AG04450 (cell line): ENCODE measurements around the gene ST6GALNAC3. TPM values are rescaled to one million over a fixed set of nuclear protein-coding genes. Genes with fewer than 3 reads are reported as not detected.
"Not testable (repeated sequence)": the region's sequence is repeated elsewhere in the genome, so short reads cannot be mapped to it uniquely, and the experiment has no call there.

Experiments
- CTCF ChIA-PET: fragments of 300-600, 350-600 bp; formaldehyde crosslinking; extraction: SDS; loops from one replicate; lab custom pipeline; 2022; ENCODE audit warnings: antibody characterized with exemption, inconsistent platforms; lab: Charles Lee
- POLR2A ChIA-PET: fragments of 350-600 bp; formaldehyde crosslinking; extraction: SDS; loops from one replicate; lab custom pipeline; 2021; ENCODE audit warnings: antibody characterized with exemption, inconsistent platforms; lab: Yijun Ruan, JAX
- DNase-seq: peaks from one replicate; pipeline ENCODE4 v3.0.0-alpha.2; 2011; ENCODE audit warnings: low read depth, low spot score
- H3K27ac ChIP-seq: one replicate; pipeline ENCODE4 v1.5.1; 2012; ENCODE audit warnings: low read depth, low read length, control low read depth
- H3K27me3 ChIP-seq: one replicate; pipeline ENCODE4 v1.6.0; 2012; ENCODE audit warnings: low read length; ENCODE audit not compliant: control insufficient read depth, insufficient read depth
- H3K4me3 ChIP-seq: 2 replicates; pipeline ENCODE4 v1.5.1; 2011; ENCODE audit warnings: mild to moderate bottlenecking, low read depth, low read length, control low read depth
- H3K9me3 ChIP-seq: 2 replicates; pipeline ENCODE4 v1.5.1; 2012; ENCODE audit warnings: low read length; ENCODE audit not compliant: control insufficient read depth, insufficient read depth
- polyA plus RNA-seq: library from polyadenylated mRNA; depleted of rRNA; stranded (reverse); fragments of >200 nt; gene quantifications from 2 replicates; pipeline ENCODE4 v1.2.3, GENCODE V29; 2011
- TF ChIP-seq, protein P1 (sequence below): IDR thresholded peaks from 2 replicates; pipeline ENCODE4 v1.5.1; 2011; ENCODE audit warnings: low read depth, low read length, control low read depth, inconsistent platforms

Gene ST6GALNAC3
- polyA plus RNA-seq, 1 experiment, result 2.1 TPM

- Histone ChIP-seq H3K9me3 (no peaks in the 10 kb centered on the region), H3K4me3 (no peak overlapping the region), H3K27ac (no peak overlapping the region), H3K27me3 (no peaks in the 10 kb centered on the region)
- ChIA-PET CTCF (no interaction called here), POLR2A (no interaction called here)
- TF ChIP-seq, protein P1, sequence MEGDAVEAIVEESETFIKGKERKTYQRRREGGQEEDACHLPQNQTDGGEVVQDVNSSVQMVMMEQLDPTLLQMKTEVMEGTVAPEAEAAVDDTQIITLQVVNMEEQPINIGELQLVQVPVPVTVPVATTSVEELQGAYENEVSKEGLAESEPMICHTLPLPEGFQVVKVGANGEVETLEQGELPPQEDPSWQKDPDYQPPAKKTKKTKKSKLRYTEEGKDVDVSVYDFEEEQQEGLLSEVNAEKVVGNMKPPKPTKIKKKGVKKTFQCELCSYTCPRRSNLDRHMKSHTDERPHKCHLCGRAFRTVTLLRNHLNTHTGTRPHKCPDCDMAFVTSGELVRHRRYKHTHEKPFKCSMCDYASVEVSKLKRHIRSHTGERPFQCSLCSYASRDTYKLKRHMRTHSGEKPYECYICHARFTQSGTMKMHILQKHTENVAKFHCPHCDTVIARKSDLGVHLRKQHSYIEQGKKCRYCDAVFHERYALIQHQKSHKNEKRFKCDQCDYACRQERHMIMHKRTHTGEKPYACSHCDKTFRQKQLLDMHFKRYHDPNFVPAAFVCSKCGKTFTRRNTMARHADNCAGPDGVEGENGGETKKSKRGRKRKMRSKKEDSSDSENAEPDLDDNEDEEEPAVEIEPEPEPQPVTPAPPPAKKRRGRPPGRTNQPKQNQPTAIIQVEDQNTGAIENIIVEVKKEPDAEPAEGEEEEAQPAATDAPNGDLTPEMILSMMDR, result no peak
- DNase-seq, result no peak
Measured at GRCh38 chr1:76092812-76093211, 18.3 kb downstream of the ST6GALNAC3 start.

DNA sequence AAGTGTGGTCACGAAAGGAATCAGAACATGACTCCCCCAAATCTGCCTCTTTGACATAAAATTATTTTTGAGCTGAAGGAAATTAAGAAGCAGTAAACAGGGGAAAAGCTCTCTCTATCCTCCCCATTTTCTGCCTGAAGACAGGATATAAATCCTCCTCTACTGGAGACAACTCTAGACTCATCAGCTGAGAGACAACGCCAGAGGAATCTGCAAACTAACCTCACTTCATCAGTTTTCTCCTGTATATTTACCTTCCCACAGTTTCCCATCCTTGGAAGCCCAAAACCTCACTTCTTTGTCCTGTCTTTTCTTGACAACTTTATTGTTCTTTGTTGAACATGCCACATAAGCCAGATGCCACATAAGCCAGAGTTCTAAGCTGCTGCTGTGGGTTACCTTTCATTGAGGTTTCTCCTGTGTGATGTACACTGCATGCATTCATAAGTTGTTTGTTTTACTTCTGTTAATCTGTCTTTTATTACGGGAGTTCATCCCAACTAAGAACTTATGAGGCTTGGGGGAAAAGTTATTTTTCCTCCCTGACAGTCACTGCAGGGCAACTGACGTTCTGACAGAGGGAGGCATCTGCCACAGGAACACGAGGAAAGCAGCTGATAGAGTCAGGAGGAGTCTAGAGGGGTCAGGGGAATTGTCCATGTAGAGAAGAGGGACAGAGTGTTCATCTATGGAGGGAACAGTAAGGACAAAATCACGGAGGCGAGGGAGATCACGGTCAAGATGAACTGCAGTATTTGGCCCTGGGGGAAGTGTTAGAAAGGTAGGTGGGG, 19.2 kb downstream of the ST6GALNAC3 start:
- ChIA-PET CTCF (no interaction called here), POLR2A (no interaction called here)
- no peak overlapping the region for H3K27ac ChIP-seq
- DNase-seq, result no peak
- H3K4me3 ChIP-seq, result no peak overlapping the region
- H3K27me3 ChIP-seq, result no peaks in the 10 kb centered on the region
- no peaks in the 10 kb centered on the region for H3K9me3 ChIP-seq
- TF ChIP-seq, protein P1, result no peak

DNA sequence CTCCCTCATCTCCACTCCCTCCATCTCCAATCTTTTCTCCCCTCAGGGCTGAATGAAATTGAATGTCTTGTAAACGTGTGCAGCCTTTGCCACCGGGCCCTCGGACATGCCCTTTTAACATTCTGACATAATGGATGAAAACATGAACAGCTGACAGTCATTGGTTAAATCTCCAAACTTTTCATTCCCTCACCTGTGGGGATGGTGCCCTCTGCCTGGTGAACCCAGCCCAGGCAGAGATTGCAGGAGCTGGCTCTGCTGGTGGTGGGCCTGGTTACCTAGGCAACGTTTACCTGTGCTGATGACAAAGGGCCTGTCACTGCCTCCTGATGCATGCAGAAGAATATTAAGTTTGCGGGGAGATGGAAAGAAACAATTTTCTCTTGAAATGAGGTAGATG, 21.3 kb downstream of the ST6GALNAC3 start:
- DNase-seq, result no peak
- Histone ChIP-seq H3K9me3 (no peaks in the 10 kb centered on the region), H3K27ac (no peak overlapping the region), H3K4me3 (no peak overlapping the region), H3K27me3 (no peaks in the 10 kb centered on the region)
- TF ChIP-seq, protein P1, result no peak
- ChIA-PET POLR2A (no interaction called here), CTCF (no interaction called here)

DNA sequence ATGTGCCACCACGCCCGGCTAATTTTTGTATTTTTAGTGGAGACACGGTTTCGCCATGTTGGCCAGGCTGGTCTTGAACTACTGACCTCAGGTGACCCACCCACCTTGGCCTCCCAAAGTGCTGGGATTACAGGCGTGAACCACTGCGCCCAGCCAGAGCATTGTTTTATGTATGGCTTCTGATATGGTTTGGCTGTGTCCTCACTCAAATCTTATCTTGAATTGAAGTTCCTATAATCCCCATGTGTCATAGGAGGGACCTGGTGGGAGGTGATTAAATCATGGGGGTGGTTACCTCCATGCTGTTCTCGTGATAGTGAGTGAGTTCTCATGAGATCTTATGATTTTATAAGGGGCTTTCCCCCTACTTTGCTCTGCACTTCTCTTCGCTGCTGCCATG, 22.5 kb downstream of the ST6GALNAC3 start:
- CTCF ChIA-PET, H3K9me3 ChIP-seq, H3K27ac ChIP-seq, H3K27me3 ChIP-seq, H3K4me3 ChIP-seq, DNase-seq, POLR2A ChIA-PET: not testable (repeated sequence)

DNA sequence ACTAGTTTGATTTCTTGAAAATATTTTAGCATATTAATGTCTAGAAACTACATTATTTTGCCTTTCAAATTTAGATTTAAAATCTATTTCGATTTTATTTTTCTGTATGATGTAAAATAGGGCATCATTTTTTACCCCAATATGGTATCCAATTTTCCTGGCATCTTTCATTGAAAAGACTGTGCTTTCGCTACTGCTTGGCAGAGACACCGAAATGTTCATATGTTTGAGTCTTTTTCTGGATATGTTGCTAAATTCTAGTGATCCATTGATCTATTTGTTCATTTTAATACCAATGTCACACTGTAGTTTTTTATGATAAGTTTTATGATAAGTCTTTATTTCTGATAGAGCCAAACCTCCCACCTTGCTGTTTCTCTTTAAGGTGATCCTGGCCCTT, 24.3 kb downstream of the ST6GALNAC3 start:
- Histone ChIP-seq H3K27ac (no peak overlapping the region), H3K4me3 (no peak overlapping the region), H3K27me3 (no peaks in the 10 kb centered on the region), H3K9me3 (no peaks in the 10 kb centered on the region)
- CTCF ChIA-PET, result no interaction called here
- DNase-seq, result no peak
- TF ChIP-seq, protein P1, result no peak
- POLR2A ChIA-PET, result no interaction called here
